ENCODE data around the gene KRTAP12-3.

GRCh38 chr21:44697811-44698734, 40.3 kb downstream of the KRTAP12-3 start:
- no peak for TF ChIP-seq RCOR1 (conservative IDR thresholded peaks at IDR 0.05; ENCODE audit: low read depth, low read length)
- no peak for TF ChIP-seq POLR2A (IDR thresholded peaks at IDR 0.05; ENCODE audit: low read depth, low read length)
- no peak for TF ChIP-seq BHLHE40 (IDR thresholded peaks at IDR 0.05; ENCODE audit: borderline replicate concordance in 1 of 2, low read depth in 2 of 2, low read length in 1 of 2)
- no peak for TF ChIP-seq MTA3 (IDR thresholded peaks at IDR 0.05; ENCODE audit: borderline replicate concordance, low read length)
- TF ChIP-seq ZBTB40 (IDR thresholded peaks at IDR 0.05; ENCODE audit: borderline replicate concordance), result no peak
